ENCODE results near the gene RNF4. TPM values are rescaled to one million over a fixed set of nuclear protein-coding genes. Genes with fewer than 3 reads are reported as not detected.

Gene RNF4
- total RNA-seq, 1 experiment from 2014 or later = 81.4 TPM

GRCh38 chr4:2489841-2490552 lies 21.1 kb downstream of the RNF4 start:
- peak overlapping the region; percentile 91 for H3K27ac Mint-ChIP-seq (ENCODE audit: low read depth, unreplicated experiment)

GRCh38 chr4:2492970-2493369 lies 24.1 kb downstream of the RNF4 start:
- Mint-ChIP-seq H3K4me3 (ENCODE audit: unreplicated experiment) (no peak overlapping the region), H3K9me3 (ENCODE audit: unreplicated experiment) (no peaks in the 10 kb centered on the region), H3K27me3 (ENCODE audit: insufficient read depth, unreplicated experiment) (no peaks in the 10 kb centered on the region), H3K4me1 (ENCODE audit: insufficient read depth, unreplicated experiment) (peaks cover 14% of the 10 kb centered on the region), H3K27ac (ENCODE audit: low read depth, unreplicated experiment) (no peak overlapping the region), H3K36me3 (ENCODE audit: insufficient read depth, unreplicated experiment) (peaks cover 70% of the 10 kb centered on the region)
- ChIA-PET CTCF (interaction anchor here (0.8 to 1.3 kb wide), 2 partner anchors 24 to 298 kb away, joined by 3 to 4 read pairs; partner anchors contain the start of gene RNF4), POLR2A (interaction anchor here (0.6 to 1.1 kb wide), 3 partner anchors 20 to 24 kb away, joined by 3 to 4 read pairs (median 4); no protein-coding TSS in a partner anchor)
- DNase-seq (ENCODE audit: unreplicated experiment) = no peak
- no TSS peak for BruUV-seq (replicated peaks)
- no peak for TF ChIP-seq CTCF (IDR thresholded peaks at IDR 0.05; ENCODE audit: unreplicated experiment)
- intact Hi-C loops (cut with micrococcal nuclease) = no loop called here

More at GRCh38 chr4:2489841-2490552, 21.1 kb downstream of the RNF4 start:
- peak; percentile 22 for DNase-seq (ENCODE audit: unreplicated experiment)
- BruUV-seq (replicated peaks) = TSS peak; percentile 83
- ChIA-PET CTCF (interaction anchor here (2.2 kb wide), 1 partner anchor 12 kb away, joined by 6 read pairs; no protein-coding TSS in a partner anchor), POLR2A (interaction anchor here (0.9 to 2.4 kb wide), 4 partner anchors 15 to 47 kb away, joined by 3 to 11 read pairs (median 5); partner anchors contain the start of gene RNF4)
- H3K27me3 Mint-ChIP-seq (ENCODE audit: insufficient read depth, unreplicated experiment) = no peaks in the 10 kb centered on the region
- H3K4me3 Mint-ChIP-seq (ENCODE audit: unreplicated experiment) = peak overlapping the region; percentile 25
- intact Hi-C loops (cut with micrococcal nuclease) = loop anchor here (1.0 kb wide), 1 partner anchor 46 kb away; the partner anchor contains the start of gene FAM193A
- peaks cover 32% of the 10 kb centered on the region for H3K4me1 Mint-ChIP-seq (ENCODE audit: insufficient read depth, unreplicated experiment)
- H3K36me3 Mint-ChIP-seq (ENCODE audit: insufficient read depth, unreplicated experiment) = peaks cover 50% of the 10 kb centered on the region
- H3K9me3 Mint-ChIP-seq (ENCODE audit: unreplicated experiment) = no peaks in the 10 kb centered on the region
- TF ChIP-seq CTCF (IDR thresholded peaks at IDR 0.05; ENCODE audit: unreplicated experiment) = no peak

GRCh38 chr4:2494992-2495391 lies 26.1 kb downstream of the RNF4 start:
- no peak for DNase-seq (ENCODE audit: unreplicated experiment)
- H3K9me3 Mint-ChIP-seq (ENCODE audit: unreplicated experiment) = no peaks in the 10 kb centered on the region
- ChIA-PET POLR2A (interaction anchor here (1.1 to 2.7 kb wide), 3 partner anchors 9 to 25 kb away, joined by 3 to 11 read pairs (median 3); no protein-coding TSS in a partner anchor), CTCF (no interaction called here)
- peaks cover 9% of the 10 kb centered on the region for H3K4me1 Mint-ChIP-seq (ENCODE audit: insufficient read depth, unreplicated experiment)
- peaks cover 78% of the 10 kb centered on the region for H3K36me3 Mint-ChIP-seq (ENCODE audit: insufficient read depth, unreplicated experiment)
- no peak overlapping the region for H3K4me3 Mint-ChIP-seq (ENCODE audit: unreplicated experiment)
- H3K27ac Mint-ChIP-seq (ENCODE audit: low read depth, unreplicated experiment) = peak overlapping the region; percentile 54
- no TSS peak for BruUV-seq (replicated peaks)
- intact Hi-C loops (cut with micrococcal nuclease) = no loop called here
- no peak for TF ChIP-seq CTCF (IDR thresholded peaks at IDR 0.05; ENCODE audit: unreplicated experiment)
- H3K27me3 Mint-ChIP-seq (ENCODE audit: insufficient read depth, unreplicated experiment) = no peaks in the 10 kb centered on the region

- Mint-ChIP-seq H3K36me3 (ENCODE audit: insufficient read depth, unreplicated experiment) (peaks cover 77% of the 10 kb centered on the region), H3K27ac (ENCODE audit: low read depth, unreplicated experiment) (no peak overlapping the region), H3K4me3 (ENCODE audit: unreplicated experiment) (no peak overlapping the region), H3K27me3 (ENCODE audit: insufficient read depth, unreplicated experiment) (no peaks in the 10 kb centered on the region), H3K4me1 (ENCODE audit: insufficient read depth, unreplicated experiment) (no peaks in the 10 kb centered on the region), H3K9me3 (ENCODE audit: unreplicated experiment) (no peaks in the 10 kb centered on the region)
- intact Hi-C loops (cut with micrococcal nuclease) = no loop called here
- no TSS peak for BruUV-seq (replicated peaks)
- DNase-seq (ENCODE audit: unreplicated experiment) = no peak
- POLR2A ChIA-PET = interaction anchor here (2.7 kb wide), 1 partner anchor 11 kb away, joined by 11 read pairs; no protein-coding TSS in a partner anchor
- TF ChIP-seq CTCF (IDR thresholded peaks at IDR 0.05; ENCODE audit: unreplicated experiment) = no peak
- CTCF ChIA-PET = interaction anchor here (0.5 to 0.7 kb wide), 2 partner anchors 38 to 339 kb away, joined by 3 read pairs; no protein-coding TSS in a partner anchor
These were observed 28.4 kb downstream of the RNF4 start for GRCh38 chr4:2497324-2497723.

Data from MCF 10A (cell line).